ENCODE results near the gene LGALS12.
"Not testable (repeated sequence)": the region's sequence is repeated elsewhere in the genome, so short reads cannot be mapped to it uniquely, and the experiment has no call there.

Gene LGALS12

GRCh38 chr11:63543711-63544110 is 37.8 kb downstream of the LGALS12 start:
- no peaks in the 10 kb centered on the region for H3K36me3 ChIP-seq (replicated peaks; ENCODE audit: low read depth, low read length)
- peaks cover 8% of the 10 kb centered on the region for H3K4me1 ChIP-seq (ENCODE audit: low read length)
- H3K27me3 ChIP-seq (ENCODE audit: low read depth, low read length): peaks cover 10% of the 10 kb centered on the region
- no peak overlapping the region for H3K4me3 ChIP-seq (ENCODE audit: low read length)
- no peaks in the 10 kb centered on the region for H3K79me2 ChIP-seq (ENCODE audit: low read length)
- no peak overlapping the region for H2AFZ ChIP-seq (ENCODE audit: low read depth, low read length)
- H3K9me3 ChIP-seq (ENCODE audit: insufficient read depth, low read length): no peaks in the 10 kb centered on the region
- no peak overlapping the region for H3K9ac ChIP-seq (ENCODE audit: low read length)
- H3K4me2 ChIP-seq (ENCODE audit: low read length): no peak overlapping the region
- no peaks in the 10 kb centered on the region for H4K20me1 ChIP-seq (ENCODE audit: insufficient read depth, low read length)
- TF ChIP-seq CTCF (IDR thresholded peaks at IDR 0.05; ENCODE audit: low read depth, low read length) (no peak), EZH2phosphoT487 (IDR thresholded peaks at IDR 0.05; ENCODE audit: low read depth) (no peak)
- H3K27ac ChIP-seq (ENCODE audit: low read length): no peak overlapping the region

GRCh38 chr11:63547061-63547460 is 41.2 kb downstream of the LGALS12 start:
- no peaks in the 10 kb centered on the region for H3K79me2 ChIP-seq (ENCODE audit: low read length)
- no peak overlapping the region for H2AFZ ChIP-seq (ENCODE audit: low read depth, low read length)
- H4K20me1 ChIP-seq (ENCODE audit: insufficient read depth, low read length): no peaks in the 10 kb centered on the region
- H3K9ac ChIP-seq (ENCODE audit: low read length): no peak overlapping the region
- H3K27me3 ChIP-seq (ENCODE audit: low read depth, low read length): peaks cover 6% of the 10 kb centered on the region
- H3K4me2 ChIP-seq (ENCODE audit: low read length): no peak overlapping the region
- no peak overlapping the region for H3K27ac ChIP-seq (ENCODE audit: low read length)
- H3K4me1 ChIP-seq (ENCODE audit: low read length): peaks cover 8% of the 10 kb centered on the region
- TF ChIP-seq CTCF (IDR thresholded peaks at IDR 0.05; ENCODE audit: low read depth, low read length) (no peak), EZH2phosphoT487 (IDR thresholded peaks at IDR 0.05; ENCODE audit: low read depth) (no peak)
- no peaks in the 10 kb centered on the region for H3K36me3 ChIP-seq (replicated peaks; ENCODE audit: low read depth, low read length)
- no peak overlapping the region for H3K4me3 ChIP-seq (ENCODE audit: low read length)
- H3K9me3 ChIP-seq (ENCODE audit: insufficient read depth, low read length): no peaks in the 10 kb centered on the region

- Histone ChIP-seq H4K20me1 (ENCODE audit: insufficient read depth, low read length) (no peaks in the 10 kb centered on the region), H3K9ac (ENCODE audit: low read length) (no peak overlapping the region), H3K79me2 (ENCODE audit: low read length) (no peaks in the 10 kb centered on the region), H3K27me3 (ENCODE audit: low read depth, low read length) (no peaks in the 10 kb centered on the region), H2AFZ (ENCODE audit: low read depth, low read length) (no peak overlapping the region), H3K4me1 (ENCODE audit: low read length) (peaks cover 13% of the 10 kb centered on the region), H3K36me3 (replicated peaks; ENCODE audit: low read depth, low read length) (no peaks in the 10 kb centered on the region), H3K4me3 (ENCODE audit: low read length) (no peak overlapping the region), H3K9me3 (ENCODE audit: insufficient read depth, low read length) (no peaks in the 10 kb centered on the region), H3K27ac (ENCODE audit: low read length) (no peak overlapping the region), H3K4me2 (ENCODE audit: low read length) (no peak overlapping the region)
- TF ChIP-seq CTCF (IDR thresholded peaks at IDR 0.05; ENCODE audit: low read depth, low read length) (no peak), EZH2phosphoT487 (IDR thresholded peaks at IDR 0.05; ENCODE audit: low read depth) (no peak)
These were observed 42.3 kb downstream of the LGALS12 start for GRCh38 chr11:63548178-63548577.

DNA sequence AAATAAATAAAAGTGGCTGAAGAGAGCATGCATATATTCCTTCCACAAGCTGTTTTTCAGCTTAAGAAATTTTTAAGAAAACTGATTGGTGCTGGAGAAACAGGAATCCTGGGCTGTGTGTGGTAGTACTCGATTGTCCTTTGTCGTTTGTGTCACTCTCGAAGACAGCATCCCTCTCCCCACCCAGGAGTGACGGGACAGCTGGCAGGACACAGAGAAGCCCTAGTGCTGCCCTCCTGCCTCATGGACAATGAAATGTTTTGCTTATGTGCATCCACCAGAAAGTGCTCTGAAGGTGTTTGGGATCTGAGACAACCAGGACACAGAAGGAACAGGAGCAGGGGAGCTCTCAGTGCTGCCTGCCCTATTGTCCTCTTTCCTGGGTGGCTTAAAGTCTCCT is 43.5 kb downstream of the LGALS12 start:
- no peak overlapping the region for H3K9ac ChIP-seq (ENCODE audit: low read length)
- no peak overlapping the region for H3K4me3 ChIP-seq (ENCODE audit: low read length)
- H3K36me3 ChIP-seq (replicated peaks; ENCODE audit: low read depth, low read length): no peaks in the 10 kb centered on the region
- TF ChIP-seq EZH2phosphoT487 (IDR thresholded peaks at IDR 0.05; ENCODE audit: low read depth) (no peak), CTCF (IDR thresholded peaks at IDR 0.05; ENCODE audit: low read depth, low read length) (no peak)
- H3K4me2 ChIP-seq (ENCODE audit: low read length): no peak overlapping the region
- no peak overlapping the region for H2AFZ ChIP-seq (ENCODE audit: low read depth, low read length)
- H3K27me3 ChIP-seq (ENCODE audit: low read depth, low read length): no peaks in the 10 kb centered on the region; the same call in 1 of the 2 replicates
- no peaks in the 10 kb centered on the region for H4K20me1 ChIP-seq (ENCODE audit: insufficient read depth, low read length)
- H3K4me1 ChIP-seq (ENCODE audit: low read length): peaks cover 14% of the 10 kb centered on the region
- no peaks in the 10 kb centered on the region for H3K9me3 ChIP-seq (ENCODE audit: insufficient read depth, low read length)
- H3K27ac ChIP-seq (ENCODE audit: low read length): no peak overlapping the region
- no peaks in the 10 kb centered on the region for H3K79me2 ChIP-seq (ENCODE audit: low read length)

GRCh38 chr11:63550156-63550700 is 44.3 kb downstream of the LGALS12 start:
- not testable (repeated sequence) for H3K27me3 ChIP-seq (ENCODE audit: low read depth, low read length)

More at GRCh38 chr11:63550156-63550700, 44.3 kb downstream of the LGALS12 start:
- not testable (repeated sequence) for H3K9me3 ChIP-seq (ENCODE audit: insufficient read depth, low read length); H4K20me1 ChIP-seq (ENCODE audit: insufficient read depth, low read length); H3K4me3 ChIP-seq (ENCODE audit: low read length); H3K79me2 ChIP-seq (ENCODE audit: low read length); H3K4me2 ChIP-seq (ENCODE audit: low read length); H3K36me3 ChIP-seq (replicated peaks; ENCODE audit: low read depth, low read length); H3K9ac ChIP-seq (ENCODE audit: low read length); H3K27ac ChIP-seq (ENCODE audit: low read length); H2AFZ ChIP-seq (ENCODE audit: low read depth, low read length)
- peaks cover 14% of the 10 kb centered on the region for H3K4me1 ChIP-seq (ENCODE audit: low read length)

Data from OCI-LY3 (cell line).